ENCODE measurements around the gene BCL2.

DNA sequence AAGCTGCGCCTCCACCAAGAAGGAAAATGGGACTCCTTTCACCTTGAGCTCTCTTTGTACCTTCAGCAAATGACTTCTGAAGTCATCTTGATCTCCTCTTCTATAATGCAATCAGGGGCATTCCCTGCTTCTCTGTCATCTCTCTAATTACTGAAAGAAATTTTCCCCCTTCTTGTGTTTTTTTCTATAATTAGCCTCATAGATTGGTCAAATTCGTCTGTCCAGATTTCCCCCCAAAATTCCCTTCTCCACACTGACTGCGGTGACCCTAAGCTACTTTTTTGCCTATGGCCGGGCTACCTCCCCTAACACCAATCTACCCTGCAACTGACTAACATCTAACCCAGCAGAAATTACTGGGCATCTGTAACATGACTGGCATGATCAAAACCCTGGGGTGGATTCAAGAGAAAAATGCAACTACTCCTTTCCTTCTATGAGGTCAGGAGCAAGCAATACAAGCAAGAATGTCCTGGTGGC, 168.6 kb downstream of the BCL2 start:
- no peak for TF ChIP-seq CTCF (IDR thresholded peaks at IDR 0.05)
- TF ChIP-seq EZH2phosphoT487 (IDR thresholded peaks at IDR 0.05), result no peak
